Measurements from ENCODE around the gene WIPF1. TPM values are rescaled to one million over a fixed set of nuclear protein-coding genes. Genes with fewer than 3 reads are reported as not detected.

WIPF1 gene
- total RNA-seq, 1 experiment from 2014 or later = 6.0 TPM

DNA sequence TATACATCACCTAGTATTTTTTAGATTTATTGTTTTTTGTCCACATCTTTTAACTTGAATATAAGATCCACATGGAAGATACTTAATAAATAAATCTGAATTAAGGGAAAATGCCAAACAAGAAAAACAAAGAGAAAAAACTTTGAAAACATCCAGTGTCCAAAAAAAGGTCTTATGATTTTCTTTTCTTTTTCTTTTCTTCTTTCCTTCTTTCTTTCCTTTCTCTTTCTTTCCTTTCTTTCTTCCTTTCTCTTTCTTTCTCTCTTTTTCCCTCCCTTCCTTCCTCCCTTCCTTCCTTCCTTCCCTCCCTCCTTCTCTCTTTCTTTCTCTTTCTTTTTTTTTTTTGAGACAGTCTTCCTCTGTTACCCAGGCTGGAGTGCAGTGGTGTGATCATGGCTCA is 29.6 kb upstream of the WIPF1 start:
- intact Hi-C loops (cut with micrococcal nuclease) = no loop called here
- no peak for TF ChIP-seq CTCF (IDR thresholded peaks at IDR 0.05; ENCODE audit: unreplicated experiment)
- Mint-ChIP-seq H3K4me1 (ENCODE audit: insufficient read depth, unreplicated experiment) (no peaks in the 10 kb centered on the region), H3K4me3 (ENCODE audit: unreplicated experiment) (no peak overlapping the region), H3K36me3 (ENCODE audit: insufficient read depth, unreplicated experiment) (peaks cover 4% of the 10 kb centered on the region), H3K9me3 (ENCODE audit: unreplicated experiment) (no peaks in the 10 kb centered on the region), H3K27ac (ENCODE audit: low read depth, unreplicated experiment) (no peak overlapping the region), H3K27me3 (ENCODE audit: insufficient read depth, unreplicated experiment) (no peaks in the 10 kb centered on the region)
- CTCF ChIA-PET = no interaction called here
- BruUV-seq (replicated peaks) = no TSS peak
- POLR2A ChIA-PET = no interaction called here
- no peak for DNase-seq (ENCODE audit: unreplicated experiment)

DNA sequence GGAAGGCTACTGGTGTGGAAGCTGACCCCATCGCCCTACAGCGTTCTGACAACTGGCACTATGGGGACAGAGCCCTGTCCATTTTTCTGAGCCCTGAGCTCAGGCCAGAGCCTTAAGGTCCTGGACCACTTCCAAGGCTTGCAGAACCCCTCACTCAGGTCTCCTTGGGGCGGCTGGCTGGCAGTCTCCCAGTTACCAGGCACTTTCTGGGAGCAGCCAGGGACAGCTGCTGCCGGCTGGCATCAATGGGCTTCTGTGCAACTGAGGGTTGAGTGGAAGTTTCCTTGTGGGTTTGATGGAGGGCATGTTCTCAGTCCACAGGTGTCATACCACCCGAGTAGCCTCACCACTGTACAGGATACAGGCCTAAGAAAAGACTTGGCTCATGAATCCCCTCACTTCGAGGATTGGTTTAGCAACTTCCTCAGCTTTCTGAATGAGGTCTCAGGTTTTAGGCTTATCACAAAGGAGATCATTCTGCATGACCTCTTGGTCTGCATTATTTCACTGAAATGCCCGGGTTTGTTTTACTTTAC is 27.4 kb upstream of the WIPF1 start:
- no peak overlapping the region for H3K4me3 Mint-ChIP-seq (ENCODE audit: unreplicated experiment)
- no peaks in the 10 kb centered on the region for H3K27me3 Mint-ChIP-seq (ENCODE audit: insufficient read depth, unreplicated experiment)
- no TSS peak for BruUV-seq (replicated peaks)
- no peaks in the 10 kb centered on the region for H3K9me3 Mint-ChIP-seq (ENCODE audit: unreplicated experiment)
- DNase-seq (ENCODE audit: unreplicated experiment) = no peak
- no peaks in the 10 kb centered on the region for H3K4me1 Mint-ChIP-seq (ENCODE audit: insufficient read depth, unreplicated experiment)
- peaks cover 4% of the 10 kb centered on the region for H3K36me3 Mint-ChIP-seq (ENCODE audit: insufficient read depth, unreplicated experiment)
- TF ChIP-seq CTCF (IDR thresholded peaks at IDR 0.05; ENCODE audit: unreplicated experiment) = no peak
- H3K27ac Mint-ChIP-seq (ENCODE audit: low read depth, unreplicated experiment) = no peak overlapping the region
- CTCF ChIA-PET = no interaction called here
- POLR2A ChIA-PET = no interaction called here
- intact Hi-C loops (cut with micrococcal nuclease) = no loop called here

DNA sequence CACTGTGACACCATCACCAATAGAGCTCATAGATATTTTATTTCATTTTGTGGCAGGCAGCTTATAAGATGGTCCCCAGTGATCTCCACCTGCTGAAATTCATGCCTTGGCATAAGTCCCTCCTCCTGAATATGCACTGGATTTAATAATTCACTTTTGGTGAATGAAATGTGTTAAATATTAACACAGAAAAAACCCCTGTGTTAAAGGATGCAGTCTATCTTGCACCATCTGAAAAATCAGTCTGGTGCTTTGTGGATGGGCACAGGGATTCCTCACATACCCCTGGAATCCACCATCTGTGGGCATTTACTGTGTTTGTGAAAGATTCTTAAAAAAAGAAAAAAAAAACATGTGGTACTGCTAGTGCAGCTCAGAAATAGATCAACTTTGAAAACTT is 26.1 kb upstream of the WIPF1 start:
- no peak for TF ChIP-seq CTCF (IDR thresholded peaks at IDR 0.05; ENCODE audit: unreplicated experiment)
- Mint-ChIP-seq H3K9me3 (ENCODE audit: unreplicated experiment) (no peaks in the 10 kb centered on the region), H3K27me3 (ENCODE audit: insufficient read depth, unreplicated experiment) (no peaks in the 10 kb centered on the region), H3K36me3 (ENCODE audit: insufficient read depth, unreplicated experiment) (peaks cover 7% of the 10 kb centered on the region), H3K4me1 (ENCODE audit: insufficient read depth, unreplicated experiment) (no peaks in the 10 kb centered on the region), H3K27ac (ENCODE audit: low read depth, unreplicated experiment) (no peak overlapping the region), H3K4me3 (ENCODE audit: unreplicated experiment) (no peak overlapping the region)
- no TSS peak for BruUV-seq (replicated peaks)
- CTCF ChIA-PET = interaction anchor here (0.7 to 1.0 kb wide), 2 partner anchors 66 to 76 kb away, joined by 3 to 5 read pairs; no protein-coding TSS in a partner anchor
- no peak for DNase-seq (ENCODE audit: unreplicated experiment)
- intact Hi-C loops (cut with micrococcal nuclease) = no loop called here
- POLR2A ChIA-PET = no interaction called here

DNA sequence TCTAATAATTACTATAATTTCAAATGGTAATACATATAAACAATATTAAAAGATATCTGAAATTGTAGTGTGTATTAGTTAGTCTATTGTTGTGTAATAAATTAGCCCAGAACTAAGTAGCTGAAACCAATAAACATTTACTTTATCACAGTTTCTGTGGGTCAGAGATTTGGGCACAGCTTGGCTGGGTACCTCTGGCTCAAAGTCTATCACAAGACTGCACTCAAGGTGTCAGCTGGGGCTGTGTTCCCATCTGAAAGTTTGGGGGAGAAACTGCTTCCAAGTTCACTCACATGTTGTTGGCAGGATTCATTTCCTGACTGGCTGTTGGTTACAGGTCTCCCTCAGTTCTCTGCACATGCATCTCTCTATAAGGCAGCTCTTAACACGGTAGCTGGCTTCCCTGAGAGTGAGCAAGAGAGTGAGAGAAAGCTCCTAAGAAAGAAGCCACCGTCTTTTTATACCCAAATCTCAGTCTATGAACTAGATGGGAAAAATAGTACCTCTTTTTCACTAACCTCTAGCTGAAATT is 25.6 kb upstream of the WIPF1 start:
- Mint-ChIP-seq H3K27me3 (ENCODE audit: insufficient read depth, unreplicated experiment) (no peaks in the 10 kb centered on the region), H3K9me3 (ENCODE audit: unreplicated experiment) (no peaks in the 10 kb centered on the region), H3K27ac (ENCODE audit: low read depth, unreplicated experiment) (no peak overlapping the region), H3K36me3 (ENCODE audit: insufficient read depth, unreplicated experiment) (peaks cover 10% of the 10 kb centered on the region), H3K4me3 (ENCODE audit: unreplicated experiment) (no peak overlapping the region), H3K4me1 (ENCODE audit: insufficient read depth, unreplicated experiment) (peaks cover 1% of the 10 kb centered on the region)
- ChIA-PET CTCF (interaction anchor here (0.7 to 1.0 kb wide), 2 partner anchors 66 to 76 kb away, joined by 3 to 5 read pairs; no protein-coding TSS in a partner anchor), POLR2A (no interaction called here)
- TF ChIP-seq CTCF (IDR thresholded peaks at IDR 0.05; ENCODE audit: unreplicated experiment) = no peak
- intact Hi-C loops (cut with micrococcal nuclease) = no loop called here
- DNase-seq (ENCODE audit: unreplicated experiment) = no peak
- BruUV-seq (replicated peaks) = no TSS peak
